DMS 273 (cell line): ENCODE data around the gene POLR2M.

Experiments
- DNase-seq: peaks from one replicate; lab custom pipeline; 2025; ENCODE audit not compliant: unreplicated experiment; lab: John Stamatoyannopoulos, UW

Gene POLR2M

DNA sequence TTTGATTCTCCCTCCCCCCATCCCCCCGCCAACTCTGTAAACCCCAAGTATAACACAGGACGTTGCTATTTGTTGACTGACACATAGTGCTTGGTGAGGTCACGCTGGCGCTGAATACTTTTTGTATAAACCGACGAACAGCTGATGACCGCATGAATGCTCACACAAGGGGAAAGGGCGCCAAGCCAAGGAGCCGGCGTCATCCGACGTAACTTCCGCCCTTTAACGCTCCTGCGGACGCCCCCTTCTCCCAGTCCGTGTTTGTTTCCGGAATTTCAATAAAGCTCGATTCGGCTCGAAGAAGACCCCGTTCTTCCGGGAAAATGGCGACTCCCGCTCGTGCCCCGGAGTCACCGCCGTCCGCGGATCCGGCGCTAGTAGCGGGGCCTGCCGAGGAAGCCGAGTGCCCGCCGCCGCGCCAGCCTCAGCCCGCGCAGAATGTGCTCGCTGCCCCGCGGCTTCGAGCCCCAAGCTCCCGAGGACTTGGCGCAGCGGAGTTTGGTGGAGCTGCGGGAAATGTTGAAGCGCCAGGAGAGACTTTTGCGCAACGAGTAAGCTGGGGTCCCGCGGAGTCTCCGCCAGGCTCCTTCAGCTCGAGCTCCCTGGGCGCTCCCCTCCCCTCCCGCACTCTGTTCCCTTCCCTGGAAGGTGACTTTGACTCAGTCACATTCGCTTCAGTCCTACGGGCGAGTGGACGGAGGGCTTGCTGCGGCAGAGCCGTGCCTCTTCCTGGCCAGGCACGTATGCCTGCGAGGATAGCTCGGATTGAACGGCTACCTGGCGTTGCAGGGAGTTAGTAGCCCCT, at the start of gene POLR2M:
POLR2M (plus strand) TSS at position 310 of the 805 bp plus-strand sequence; CDS start at position 439, 129 bp downstream.
- peak; percentile 97 for DNase-seq

DNA sequence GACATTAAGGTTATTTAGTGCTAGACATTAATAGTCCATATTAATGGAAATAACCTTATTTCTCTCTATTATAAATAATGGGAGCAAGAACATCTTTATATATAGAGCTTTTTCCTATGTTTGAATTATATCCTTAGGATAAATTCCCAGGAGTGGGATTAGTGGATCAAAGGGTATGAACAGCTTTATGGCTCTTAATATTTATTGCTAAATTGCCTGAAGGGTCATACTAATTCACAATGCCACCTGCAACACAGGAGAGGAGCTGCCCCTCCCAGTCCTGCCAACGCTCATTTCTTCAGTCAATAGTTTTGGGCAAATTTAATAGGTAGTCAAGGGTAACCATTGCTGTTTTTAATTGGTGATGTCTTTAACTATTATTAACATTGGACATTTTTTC, 48.9 kb upstream of the POLR2M start:
- no peak for DNase-seq

DNA sequence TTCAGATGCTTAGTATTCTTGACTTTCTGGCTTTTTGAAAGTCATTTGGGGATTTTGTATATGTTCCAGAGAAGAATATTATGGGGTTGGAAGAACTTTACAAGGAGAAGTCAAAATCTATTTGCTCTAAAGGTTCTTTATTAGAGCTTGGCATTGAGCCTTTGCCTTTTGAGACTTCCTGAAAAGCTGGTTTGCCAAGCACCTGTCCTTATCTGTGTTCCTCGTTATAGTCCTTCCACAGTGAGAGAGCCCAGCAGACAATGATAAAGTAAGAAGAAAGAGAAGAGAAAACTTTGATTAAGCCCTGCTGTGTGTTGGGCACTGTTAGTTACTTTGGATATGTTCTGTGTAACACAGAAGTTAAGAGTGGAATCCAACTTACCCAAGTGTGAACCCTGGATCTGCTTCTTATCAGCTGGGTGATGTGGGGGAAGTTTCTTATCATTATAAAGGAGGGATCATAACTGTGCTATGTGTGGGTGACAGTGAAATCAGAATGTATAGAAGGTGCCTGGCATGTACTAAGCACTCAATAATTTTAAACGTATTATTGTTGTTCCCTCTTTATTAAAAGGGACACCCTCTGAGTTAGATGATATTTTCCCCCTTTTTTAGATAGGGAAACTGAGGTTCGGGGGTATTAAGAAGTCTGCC, 44.3 kb upstream of the POLR2M start:
- DNase-seq, result no peak

DNA sequence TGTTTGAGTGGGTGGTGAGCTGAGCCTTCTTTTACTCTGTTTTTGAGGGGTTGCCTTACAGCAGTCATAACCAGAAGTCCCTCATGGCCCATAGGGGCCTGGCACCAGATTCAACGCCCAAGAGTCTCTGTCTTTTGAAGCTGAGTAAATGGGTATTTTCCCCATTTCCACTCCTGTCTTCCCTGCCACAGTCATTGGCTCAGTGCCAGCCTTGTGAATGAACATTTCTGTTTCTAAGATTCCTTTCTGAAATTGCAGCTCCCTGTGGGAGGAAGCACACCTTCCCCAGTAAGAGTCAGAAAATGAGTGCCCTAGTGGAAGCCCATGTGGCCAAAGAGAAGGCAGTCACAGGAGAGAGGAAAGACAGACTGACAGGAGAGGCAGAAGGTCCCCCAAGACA, 43.7 kb upstream of the POLR2M start:
- peak; percentile 4 for DNase-seq

DNA sequence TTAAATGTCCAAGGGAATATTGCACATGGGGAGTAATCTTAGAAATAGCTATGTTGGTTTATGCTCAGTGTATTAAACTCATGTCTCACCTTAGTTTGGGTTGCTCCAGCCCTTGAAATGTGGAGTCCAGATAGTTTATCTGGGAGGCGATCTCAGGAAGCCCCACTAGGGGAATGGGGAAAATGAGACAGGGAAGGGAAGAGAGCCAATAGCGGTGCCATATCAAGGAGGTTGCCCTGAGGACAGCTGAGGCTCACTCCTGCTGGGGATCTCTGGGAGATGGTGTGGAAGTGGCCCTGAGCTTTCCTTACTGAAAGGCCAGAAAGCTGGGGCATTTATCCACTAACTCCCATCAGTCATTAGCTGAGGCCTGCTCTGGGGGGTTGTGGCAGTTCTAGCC, 43.3 kb upstream of the POLR2M start:
- DNase-seq, result no peak

DNA sequence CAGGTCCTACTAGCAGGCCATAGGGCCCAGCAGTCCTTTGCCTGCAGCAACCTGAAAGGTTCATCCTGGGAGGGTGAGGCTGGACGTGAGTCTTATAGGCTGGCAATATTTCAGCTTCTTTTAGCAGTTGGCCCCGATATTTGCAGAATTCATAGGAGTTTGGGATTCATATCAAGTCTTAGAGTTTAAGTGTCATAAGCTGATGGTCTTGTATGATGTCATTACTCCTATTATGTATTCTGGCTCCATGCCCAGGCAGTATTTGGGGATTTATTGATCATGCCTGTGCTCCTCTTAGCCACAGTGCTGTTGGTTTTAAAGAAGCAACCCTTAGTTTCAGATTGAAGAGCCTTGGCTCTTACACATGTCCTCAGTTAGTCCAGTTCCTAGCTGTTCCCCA, 41.3 kb upstream of the POLR2M start:
- no peak for DNase-seq

DNA sequence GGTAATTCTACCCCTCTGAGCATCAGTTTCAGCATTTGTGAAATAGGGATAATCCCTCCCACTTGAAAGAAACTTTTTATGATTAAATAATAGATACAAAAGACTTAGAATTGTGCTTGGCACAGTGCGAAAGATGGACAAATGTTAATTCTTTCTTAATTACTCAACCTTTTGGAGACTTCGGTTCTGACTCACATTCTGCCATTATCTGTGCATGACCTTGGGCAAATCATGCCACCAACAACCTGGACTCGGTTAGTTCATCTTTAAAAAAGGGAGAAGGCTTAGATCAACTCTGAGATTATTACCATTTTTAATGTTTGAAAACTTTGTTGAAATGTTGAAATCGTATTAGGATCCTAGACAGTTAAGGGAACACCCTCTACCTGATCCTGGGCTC, 40.6 kb upstream of the POLR2M start:
- no peak for DNase-seq

DNA sequence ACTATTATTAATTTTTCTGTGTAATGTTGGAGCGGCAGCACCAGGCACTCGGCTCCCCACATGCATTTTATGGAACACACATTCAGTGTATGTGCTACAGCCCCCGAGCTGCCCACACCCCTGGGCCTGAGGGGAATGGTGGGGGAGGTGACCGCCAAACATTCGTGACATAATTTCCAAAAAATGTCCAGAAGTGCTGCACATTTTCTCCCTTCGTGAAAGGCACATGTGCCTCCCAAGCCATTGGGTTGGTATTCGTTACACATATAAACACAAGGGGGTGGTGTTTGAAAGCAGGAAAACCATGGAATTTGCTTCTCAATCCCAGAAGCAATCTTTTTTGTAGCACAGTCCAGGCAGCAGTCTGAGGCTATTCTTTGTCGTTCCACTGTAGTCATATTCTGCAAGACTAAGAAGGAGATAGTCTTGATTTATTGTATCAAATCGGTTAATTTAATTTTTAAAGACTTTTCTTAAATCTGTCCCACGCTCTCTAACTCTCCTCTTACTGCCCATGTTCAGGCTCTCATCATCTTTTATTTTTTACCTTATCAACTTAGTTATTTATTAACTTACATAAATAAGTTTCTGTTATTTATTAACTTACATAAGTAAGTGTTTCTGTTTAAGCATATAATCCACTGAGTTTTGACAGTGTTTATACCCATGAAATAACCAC, 39.2 kb upstream of the POLR2M start:
- DNase-seq, result peak; percentile 59

DNA sequence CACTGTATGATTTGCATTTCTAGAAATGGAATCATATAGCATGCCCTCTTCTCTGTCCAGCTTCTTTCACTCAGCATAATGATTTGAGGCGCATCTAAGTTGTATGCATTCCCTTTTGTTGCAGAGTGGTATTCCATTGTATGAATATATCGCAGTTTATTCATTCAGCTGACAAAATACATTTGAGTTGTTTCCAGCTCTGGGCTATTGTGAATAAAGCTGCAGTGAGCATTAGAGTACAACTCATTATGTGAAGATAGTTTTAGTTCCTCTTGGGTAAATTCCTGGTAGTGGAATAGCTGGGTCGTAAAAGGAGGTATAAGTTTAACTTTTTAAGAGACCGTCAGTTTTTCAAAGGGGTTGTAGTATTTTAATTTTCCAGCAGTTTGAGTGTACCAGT, 38.5 kb upstream of the POLR2M start:
- DNase-seq, result no peak

DNA sequence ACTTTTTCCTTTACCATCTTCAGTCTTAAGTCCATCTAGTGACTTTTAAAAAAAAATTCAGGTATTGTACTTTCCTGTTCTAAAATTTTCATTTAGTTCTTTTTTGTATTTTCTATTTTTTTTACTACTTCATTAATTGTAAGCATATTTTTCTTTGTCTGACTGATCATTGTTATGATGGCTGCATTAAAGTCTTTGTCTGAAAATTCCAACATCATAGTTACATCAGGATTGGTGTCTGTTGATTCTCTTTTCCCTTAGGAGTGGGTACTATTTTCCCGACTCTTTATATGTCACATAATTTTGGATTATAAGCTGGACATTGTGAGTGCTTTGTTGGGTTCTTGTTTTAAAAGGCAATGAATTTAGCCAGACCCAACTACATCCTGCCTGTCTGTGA, 34.9 kb upstream of the POLR2M start:
- no peak for DNase-seq

DNA sequence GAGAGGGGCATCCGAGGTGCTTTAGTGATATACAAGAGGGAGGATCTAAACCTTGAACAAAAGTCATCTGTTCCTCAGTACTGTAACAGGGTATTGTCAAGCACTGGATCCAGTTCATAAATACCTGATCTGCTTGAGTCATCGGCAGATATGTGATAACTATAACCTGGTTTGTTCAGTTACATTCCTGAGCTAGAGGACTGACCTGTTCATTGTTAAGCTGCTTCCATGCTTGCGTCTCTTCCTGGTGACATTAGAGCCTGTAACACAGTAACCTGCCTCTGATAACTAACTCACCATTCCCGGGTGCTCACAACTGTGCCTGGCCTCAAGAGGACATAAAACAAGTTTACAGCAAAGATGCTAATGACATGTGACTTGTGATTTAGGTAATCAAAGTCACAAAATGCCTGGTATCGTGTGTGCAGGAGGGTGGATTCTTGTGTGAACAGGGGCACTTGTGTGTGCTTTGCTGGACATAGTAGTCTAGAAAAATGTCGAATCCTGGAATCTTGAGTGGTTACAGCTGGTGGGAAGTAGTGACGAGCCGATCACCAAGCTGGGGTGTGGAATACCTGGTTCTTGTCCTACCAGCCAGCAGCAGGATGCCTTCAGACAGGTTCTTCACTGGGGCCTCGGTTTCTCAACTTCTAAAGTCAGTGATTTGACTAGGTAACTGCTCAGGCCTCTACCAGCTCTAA, 30.9 kb upstream of the POLR2M start:
- no peak for DNase-seq

DNA sequence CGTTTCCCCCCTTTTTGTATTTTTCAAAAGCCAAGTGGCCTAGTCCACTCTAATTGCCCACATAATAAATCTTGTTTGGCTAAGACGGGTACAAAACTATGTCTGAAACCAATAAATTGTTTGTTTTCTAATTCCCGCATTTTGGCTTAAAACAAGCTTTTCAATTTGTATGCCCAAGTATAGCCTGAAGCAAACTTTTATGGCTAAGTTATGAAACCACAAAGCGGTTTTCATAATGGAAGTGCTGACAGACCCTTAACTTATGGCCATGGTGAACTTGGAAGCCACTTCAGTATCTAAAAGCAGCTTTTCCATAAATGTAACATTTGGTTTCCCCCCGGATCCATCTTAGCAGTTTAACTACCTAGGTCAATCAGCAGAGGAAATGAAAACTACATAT, 29.9 kb upstream of the POLR2M start:
- DNase-seq, result no peak

DNA sequence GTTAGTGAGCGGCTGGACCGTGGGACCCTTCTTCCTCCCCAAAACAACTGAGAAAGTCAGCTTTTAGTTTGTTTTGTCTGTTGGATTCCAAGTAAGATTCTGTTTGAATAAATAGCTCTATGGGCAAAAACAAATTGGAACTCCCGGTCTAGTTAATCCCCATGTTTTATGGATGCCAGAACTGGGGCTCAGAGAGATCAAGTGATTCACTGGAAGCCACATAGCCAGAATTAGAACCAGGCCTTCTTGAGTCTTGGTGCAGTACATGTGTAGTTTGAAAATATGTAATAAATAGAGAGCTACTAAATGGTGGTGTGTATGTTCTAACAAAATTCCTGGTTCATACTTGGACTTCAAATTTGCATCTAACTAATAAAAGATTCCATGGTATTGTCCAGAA, 29.3 kb upstream of the POLR2M start:
- no peak for DNase-seq

DNA sequence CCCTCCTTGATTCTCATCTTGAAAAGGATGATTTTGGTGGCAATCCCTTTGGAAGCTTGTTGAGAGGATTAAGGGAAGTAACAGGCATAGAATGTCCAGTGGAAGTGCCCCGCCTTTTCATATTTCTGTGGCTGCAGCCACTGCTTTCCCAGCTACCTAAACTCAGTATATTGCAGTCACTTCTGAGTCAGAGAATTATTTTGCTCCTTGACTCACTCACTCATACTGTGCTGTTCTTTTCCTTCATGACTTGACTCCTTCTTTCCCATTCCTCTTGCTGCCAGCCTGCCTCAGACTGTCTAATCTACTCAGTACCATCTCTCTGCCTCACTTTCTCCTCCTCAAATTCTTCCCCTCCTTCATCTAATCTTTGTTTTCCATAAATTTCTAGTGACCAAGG, 26.5 kb upstream of the POLR2M start:
- no peak for DNase-seq

DNA sequence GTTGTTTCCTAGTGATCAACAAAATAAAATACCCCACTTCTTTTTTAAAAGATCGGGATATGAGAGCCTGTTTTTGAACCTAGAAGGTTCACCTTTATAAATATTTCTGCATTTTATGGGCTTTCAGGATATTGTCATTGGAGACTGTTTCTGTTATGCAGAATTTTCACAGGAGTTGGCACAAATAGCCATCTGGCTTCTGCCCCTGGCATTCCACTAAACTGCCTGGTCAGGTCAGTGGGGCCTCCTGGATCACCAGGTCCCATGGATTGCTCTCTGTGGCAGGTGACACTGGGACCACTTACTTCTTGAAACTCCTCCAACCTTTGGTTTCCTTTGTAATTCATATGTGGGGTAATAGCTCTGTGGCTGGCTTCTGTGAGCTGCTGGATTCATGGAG, 25.5 kb upstream of the POLR2M start:
- no peak for DNase-seq

DNA sequence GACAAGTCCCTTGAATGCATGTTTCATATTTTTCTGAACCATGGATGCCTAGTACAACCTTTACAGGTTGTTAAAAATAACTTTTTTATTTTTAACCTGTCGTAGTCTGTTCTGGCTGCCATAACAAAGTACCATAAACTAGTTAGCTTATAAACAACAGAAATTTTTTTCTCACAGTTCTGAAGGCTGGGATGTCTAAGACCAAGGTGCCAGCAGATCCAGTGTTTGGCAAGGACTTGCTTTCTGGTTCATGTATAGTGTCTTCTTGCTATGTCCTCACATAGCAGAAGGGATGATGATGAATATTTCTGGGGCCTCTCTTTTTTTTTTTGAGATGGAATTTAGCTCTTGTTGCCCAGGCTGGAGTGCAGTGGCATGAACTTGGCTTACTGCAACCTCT, 23.0 kb upstream of the POLR2M start:
- DNase-seq, result no peak

DNA sequence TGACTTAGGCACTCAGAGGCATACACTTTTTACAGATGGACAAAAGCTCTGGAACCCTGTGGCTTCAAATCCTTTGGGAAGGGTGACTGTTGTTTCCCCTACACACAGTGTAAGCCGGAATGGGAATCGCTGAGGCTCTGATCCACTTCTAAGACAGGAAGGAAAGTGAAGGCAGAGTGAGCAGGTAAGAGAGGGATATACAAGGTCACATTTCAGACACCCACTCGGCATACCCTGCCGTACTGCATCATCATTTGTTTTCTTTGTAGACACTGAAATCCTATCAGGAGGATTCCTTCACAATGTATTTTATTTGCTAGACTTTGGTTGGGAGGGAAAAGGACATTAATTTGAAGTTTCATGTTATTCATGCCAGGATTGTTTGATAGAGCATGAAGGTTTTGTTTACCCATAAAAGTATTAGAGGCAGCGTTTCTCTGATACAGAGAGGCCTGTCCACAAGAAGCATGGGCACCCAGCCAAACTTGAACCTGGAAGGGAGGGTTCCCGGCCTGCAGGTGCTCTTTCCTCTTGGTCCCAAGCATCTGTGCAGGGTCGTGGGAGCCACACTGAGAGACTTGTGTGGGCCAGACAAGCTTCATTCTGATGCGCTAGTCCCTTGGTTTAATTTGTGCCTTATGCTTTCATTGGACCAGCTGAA, 21.9 kb upstream of the POLR2M start:
- DNase-seq, result no peak

DNA sequence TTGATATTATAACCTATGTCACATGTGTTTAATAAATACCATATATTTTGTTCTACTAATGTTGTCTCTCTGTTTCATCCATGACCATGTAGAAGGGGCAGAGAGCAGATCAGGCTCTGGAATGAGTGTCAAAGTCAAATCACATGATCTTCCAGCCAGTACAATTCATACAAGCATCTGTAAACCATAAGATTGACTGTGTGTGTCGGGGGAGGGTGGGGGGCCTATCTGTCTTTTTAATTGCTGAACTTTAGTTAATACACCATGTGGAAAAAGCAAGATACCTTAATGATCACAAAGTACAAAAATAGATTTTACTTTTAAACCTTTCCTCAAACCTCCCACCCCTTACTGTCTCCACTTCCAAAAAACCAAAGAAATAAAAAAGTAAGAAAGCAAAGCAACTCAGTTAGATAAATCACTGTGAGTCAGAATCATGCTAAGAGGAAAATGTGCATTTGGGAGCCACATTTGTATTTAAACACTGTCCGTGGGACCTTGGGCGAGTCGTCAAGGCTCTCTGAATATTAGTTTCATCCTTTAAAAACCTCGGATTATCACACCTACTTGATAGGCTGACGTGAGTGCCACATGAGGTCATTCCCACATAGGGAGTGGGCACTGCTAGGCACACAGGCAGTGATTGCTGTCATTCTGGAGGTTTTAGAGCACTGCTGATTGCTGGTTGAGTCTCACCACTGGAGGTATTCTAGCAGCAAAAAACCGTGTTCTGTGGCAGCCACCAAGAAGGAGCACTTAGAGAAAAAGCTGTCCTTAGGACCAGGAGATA, 21.0 kb upstream of the POLR2M start:
- DNase-seq, result no peak

DNA sequence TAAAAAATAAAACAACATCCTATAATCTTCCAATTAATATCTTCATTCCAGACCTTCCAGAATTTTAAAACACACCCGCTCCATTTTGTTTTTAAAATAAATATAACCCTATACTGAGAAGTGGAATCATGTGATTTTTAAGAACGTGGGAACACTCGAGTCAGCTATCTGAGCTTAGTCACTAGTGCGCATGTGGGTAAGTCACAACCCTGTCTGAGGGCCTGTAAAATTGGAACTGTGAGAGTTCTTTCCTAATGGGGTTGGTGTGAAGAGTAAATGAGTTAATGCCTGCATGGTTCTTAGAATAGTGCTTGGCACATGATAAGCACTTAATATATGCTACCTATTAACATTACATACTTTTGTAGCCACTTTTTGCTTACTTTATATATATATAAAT, 19.9 kb upstream of the POLR2M start:
- DNase-seq, result no peak

DNA sequence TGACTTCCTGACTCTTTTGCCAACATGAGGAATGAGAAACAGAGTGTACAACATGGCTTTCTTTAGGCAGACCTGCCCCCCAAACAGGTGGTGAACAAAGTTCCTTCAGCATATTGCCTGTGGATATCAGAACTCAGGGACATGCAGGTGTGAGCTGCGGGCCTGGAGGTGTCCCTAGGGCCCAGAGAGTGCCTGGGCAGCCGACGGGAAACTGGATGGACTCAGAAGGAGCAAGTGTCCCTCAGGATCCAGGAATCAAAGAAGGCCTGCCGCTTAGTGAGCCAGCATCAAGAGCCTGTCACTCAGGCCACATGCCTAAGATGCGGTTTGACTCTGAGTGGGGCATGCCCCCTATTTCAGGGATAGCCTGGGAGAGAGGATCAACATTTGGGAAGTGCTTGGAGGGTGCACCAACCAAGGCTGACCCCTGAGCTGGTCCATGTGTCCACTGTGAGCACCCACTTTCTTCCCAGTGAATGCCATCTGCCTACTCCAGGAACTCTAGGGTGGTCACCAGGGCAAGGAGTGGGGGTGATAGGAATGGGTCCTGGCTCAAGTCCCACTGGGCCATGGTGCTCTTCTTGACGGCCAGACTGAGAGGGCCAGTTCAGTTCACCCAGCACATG, 16.1 kb upstream of the POLR2M start:
- no peak for DNase-seq
